ENCODE measurements around the gene TRIM60. TPM values are rescaled to one million over a fixed set of nuclear protein-coding genes. Genes with fewer than 3 reads are reported as not detected.

The TRIM60 gene
- total and polyA plus RNA-seq, 2 of the 4 experiments (the other 2 are of a cell fraction): not detected

GRCh38 chr4:165088366-165088765 is 56.6 kb downstream of the TRIM60 start:
- Histone ChIP-seq H3K27ac (ENCODE audit: insufficient read depth, low read length) (no peak overlapping the region), H4K5ac (ENCODE audit: low read depth, low read length) (no peak overlapping the region), H2AK5ac (ENCODE audit: low read depth, low read length) (no peak overlapping the region), H2AK9ac (replicated peaks; ENCODE audit: low read depth, low read length, poor library complexity) (no peak overlapping the region), H3K23ac (ENCODE audit: low read depth, low read length) (no peak overlapping the region), H3K4ac (ENCODE audit: low read depth, low read length) (no peak overlapping the region), H2AFZ (replicated peaks; ENCODE audit: low read length, poor library complexity) (no peak overlapping the region), H3K9ac (ENCODE audit: low read depth, low read length) (no peak overlapping the region), H3K27me3 (ENCODE audit: control insufficient read depth, insufficient read depth, low read length) (no peaks in the 10 kb centered on the region), H2BK15ac (ENCODE audit: low read depth, low read length) (no peak overlapping the region), H3K14ac (replicated peaks; ENCODE audit: low read depth, low read length) (no peak overlapping the region), H3K9me3 (ENCODE audit: control insufficient read depth, insufficient read depth, low read length) (no peaks in the 10 kb centered on the region), H3K4me2 (ENCODE audit: low read depth, low read length) (no peak overlapping the region), H4K20me1 (ENCODE audit: insufficient read depth, low read length) (no peaks in the 10 kb centered on the region), H2BK120ac (ENCODE audit: low read depth, low read length) (no peak overlapping the region), H2BK5ac (ENCODE audit: low read depth, low read length, poor library complexity, severe bottlenecking) (no peak overlapping the region), H3K56ac (ENCODE audit: extremely low read depth, insufficient read depth, low read length) (no peak overlapping the region), H4K91ac (ENCODE audit: insufficient read depth, low read depth, low read length) (no peak overlapping the region), H3K4me1 (ENCODE audit: control insufficient read depth, insufficient read depth, low read length) (no peaks in the 10 kb centered on the region), H3K9me1 (ENCODE audit: insufficient read depth, low read length) (no peaks in the 10 kb centered on the region), H4K8ac (ENCODE audit: low read depth in 2 of 2, low read length in 2 of 2) (no peak overlapping the region), H3K36me3 (ENCODE audit: control insufficient read depth, insufficient read depth, low read length) (peaks cover 1% of the 10 kb centered on the region; the same call in 1 of the 2 replicates), H3K79me1 (ENCODE audit: low read depth in 1 of 2, low read length in 2 of 2) (no peaks in the 10 kb centered on the region), H3K4me3 (ENCODE audit: insufficient read depth, low read depth, low read length) (no peak overlapping the region), H2BK20ac (ENCODE audit: low read depth, low read length) (no peak overlapping the region), H3K18ac (ENCODE audit: low read depth, low read length) (no peak overlapping the region)
- dilution Hi-C loops (cut with HindIII; ENCODE audit: low sequenced_read_pairs, unreplicated experiment): no loop called here
- TF ChIP-seq NFE2L2 (IDR thresholded peaks at IDR 0.05; ENCODE audit: low read depth, low read length) (no peak), RCOR1 (IDR thresholded peaks at IDR 0.05; ENCODE audit: insufficient replicate concordance, low read length) (no peak), FOS (IDR thresholded peaks at IDR 0.05; ENCODE audit: low read depth, low read length) (no peak), MXI1 (IDR thresholded peaks at IDR 0.05; ENCODE audit: borderline replicate concordance, low read depth, low read length) (no peak), RFX5 (IDR thresholded peaks at IDR 0.05; ENCODE audit: low read depth, low read length) (no peak), BHLHE40 (IDR thresholded peaks at IDR 0.05; ENCODE audit: low read depth, low read length) (no peak), CTCF (conservative IDR thresholded peaks at IDR 0.05; ENCODE audit: low read depth, low read length) (no peak), SMC3 (IDR thresholded peaks at IDR 0.05; ENCODE audit: low read depth, low read length) (no peak), RAD21 (IDR thresholded peaks at IDR 0.05; ENCODE audit: low read length) (no peak), CHD1 (IDR thresholded peaks at IDR 0.05; ENCODE audit: low read depth, low read length) (no peak), CEBPB (IDR thresholded peaks at IDR 0.05; ENCODE audit: low read depth, low read length) (no peak), MAFK (IDR thresholded peaks at IDR 0.05; ENCODE audit: low read depth, low read length) (no peak), POLR2A (IDR thresholded peaks at IDR 0.05; ENCODE audit: low read depth, low read length) (no peak), MAZ (IDR thresholded peaks at IDR 0.05; ENCODE audit: borderline replicate concordance, low read depth, low read length) (no peak), ELK1 (IDR thresholded peaks at IDR 0.05; ENCODE audit: borderline replicate concordance, low read depth, low read length) (no peak), USF2 (IDR thresholded peaks at IDR 0.05; ENCODE audit: low read depth, low read length) (no peak)
- no TSS peak for BruUV-seq (replicated peaks)
- in situ Hi-C loops (cut with MboI; ENCODE audit: low sequenced_read_pairs): no loop called here
- POLR2A ChIA-PET (ENCODE audit: unreplicated experiment): no interaction called here
- WGBS, 2 experiments (ENCODE audit: extremely low coverage in 2 of 2, insufficient read length in 1 of 2): 92% methylated on average over 3 of the region's 3 CpGs; no CpG with 5 or more reads in 1 of the 2 experiments
- CTCF ChIA-PET: interaction anchor here (0.7 kb wide), 1 partner anchor 16 kb away, joined by 3 read pairs; no protein-coding TSS in a partner anchor
- intact Hi-C loops (cut with micrococcal nuclease): no loop called here
- ATAC-seq (ENCODE audit: low read depth) (no peak), DNase-seq (no peak)
